ENCODE measurements around the gene ATG7.

ATG7 gene

GRCh38 chr3:11386465-11387113 is 114.4 kb downstream of the ATG7 start:
- in situ Hi-C loops (cut with HindIII; ENCODE audit: low pct_ligation_motif_present, low sequenced_read_pairs) = loop anchor here (25.0 kb wide), 2 partner anchors 151 to 251 kb away; partner anchors contain the start of gene VGLL4
- DNase-seq = no peak
- Histone ChIP-seq H3K4me3 (ENCODE audit: low read depth, low read length) (no peak overlapping the region), H3K36me3 (replicated peaks) (no peaks in the 10 kb centered on the region), H3K27ac (no peak overlapping the region), H3K27me3 (replicated peaks) (no peaks in the 10 kb centered on the region)
- no peak for TF ChIP-seq CTCF (IDR thresholded peaks at IDR 0.05; ENCODE audit: low read depth, low read length, missing control alignments)

- Histone ChIP-seq H3K27ac (no peak overlapping the region), H3K4me3 (ENCODE audit: low read depth, low read length) (no peak overlapping the region), H3K27me3 (replicated peaks) (no peaks in the 10 kb centered on the region), H3K36me3 (replicated peaks) (no peaks in the 10 kb centered on the region)
- in situ Hi-C loops (cut with HindIII; ENCODE audit: low pct_ligation_motif_present, low sequenced_read_pairs) = loop anchor here (25.0 kb wide), 2 partner anchors 148 to 248 kb away; partner anchors contain the start of gene VGLL4
- TF ChIP-seq CTCF (IDR thresholded peaks at IDR 0.05; ENCODE audit: low read depth, low read length, missing control alignments) = no peak
- no peak for DNase-seq
Observed at GRCh38 chr3:11389386-11390268, 117.4 kb downstream of the ATG7 start.

GRCh38 chr3:11390411-11391131 is 118.4 kb downstream of the ATG7 start:
- no peak for TF ChIP-seq CTCF (IDR thresholded peaks at IDR 0.05; ENCODE audit: low read depth, low read length, missing control alignments)
- in situ Hi-C loops (cut with HindIII; ENCODE audit: low pct_ligation_motif_present, low sequenced_read_pairs) = loop anchor here (25.0 kb wide), 2 partner anchors 147 to 247 kb away; partner anchors contain the start of gene VGLL4
- no peak for DNase-seq
- no peaks in the 10 kb centered on the region for H3K36me3 ChIP-seq (replicated peaks)
- H3K27ac ChIP-seq = no peak overlapping the region
- no peak overlapping the region for H3K4me3 ChIP-seq (ENCODE audit: low read depth, low read length)
- no peaks in the 10 kb centered on the region for H3K27me3 ChIP-seq (replicated peaks)

- Histone ChIP-seq H3K27ac (no peak overlapping the region), H3K4me3 (ENCODE audit: low read depth, low read length) (no peak overlapping the region), H3K27me3 (replicated peaks) (no peaks in the 10 kb centered on the region), H3K36me3 (replicated peaks) (no peaks in the 10 kb centered on the region)
- no peak for DNase-seq
- in situ Hi-C loops (cut with HindIII; ENCODE audit: low pct_ligation_motif_present, low sequenced_read_pairs) = loop anchor here (25.0 kb wide), 2 partner anchors 146 to 246 kb away; partner anchors contain the start of gene VGLL4
- TF ChIP-seq CTCF (IDR thresholded peaks at IDR 0.05; ENCODE audit: low read depth, low read length, missing control alignments) = no peak
Observed at GRCh38 chr3:11391174-11391879, 119.1 kb downstream of the ATG7 start.
